ENCODE data around the gene LDLR.

- TF ChIP-seq CTCF (IDR thresholded peaks at IDR 0.05) (no peak), EZH2 (IDR thresholded peaks at IDR 0.05; ENCODE audit: borderline replicate concordance, insufficient read depth, low read depth, low read length, poor library complexity, severe bottlenecking) (no peak)
These were observed 19.5 kb downstream of the LDLR start for GRCh38 chr19:11108746-11109145.
